Keratinocyte (primary cell): Measurements from ENCODE around the gene XRN2. TPM values are rescaled to one million over a fixed set of nuclear protein-coding genes. Genes with fewer than 3 reads are reported as not detected.

ENCODE experiments used
- DNase-seq: peaks from one replicate; pipeline ENCODE4 v3.0.0-alpha.2; 2011; ENCODE audit warnings: low read depth, missing footprints, low spot score
- FAIRE-seq: peaks from 2 replicates; lab custom pipeline; 2011; peaks lifted over from hg19 to GRCh38; lab: Jason Lieb, UNC
- H2AFZ ChIP-seq: 2 replicates; pipeline ENCODE4 v1.6.0; 2012; ENCODE audit warnings: low read length, control low read depth, inconsistent platforms; ENCODE audit not compliant: control insufficient read depth
- H3K27ac ChIP-seq: 2 replicates; pipeline ENCODE4 v1.5.1; 2011; ENCODE audit warnings: low read length; ENCODE audit not compliant: control insufficient read depth, insufficient read depth
- H3K27me3 ChIP-seq: 3 replicates; pipeline ENCODE4 v1.6.0; 2011; ENCODE audit warnings: low read length; ENCODE audit not compliant: control insufficient read depth, insufficient read depth; ENCODE audit errors: extremely low read depth
- H3K36me3 ChIP-seq, 2 experiments: 2 replicates in 1 of 2; 3 replicates in 1 of 2; pipeline ENCODE4 v1.5.1; 2011; ENCODE audit warnings: low read length in 2 of 2, mild to moderate bottlenecking in 1 of 2; ENCODE audit not compliant: control insufficient read depth in 2 of 2, insufficient read depth in 2 of 2; ENCODE audit errors: extremely low read depth in 1 of 2
- H3K4me1 ChIP-seq: 3 replicates; pipeline ENCODE4 v1.5.1; 2011; ENCODE audit warnings: low read length; ENCODE audit not compliant: control insufficient read depth, insufficient read depth; ENCODE audit errors: extremely low read depth
- H3K4me2 ChIP-seq: 3 replicates; pipeline ENCODE4 v1.6.0; 2011; ENCODE audit warnings: low read depth, low read length; ENCODE audit not compliant: control insufficient read depth, insufficient read depth; ENCODE audit errors: extremely low read depth
- H3K4me3 ChIP-seq, 3 experiments: fragments of 200-600 bp in 1 of 3; sonication (generic) in 1 of 3; 2 replicates in 2 of 3; 3 replicates in 1 of 3; pipeline ENCODE4 v1.5.1; 2011 to 2016; ENCODE audit warnings: low read length in 3 of 3, mild to moderate bottlenecking in 3 of 3, control low read depth in 2 of 3, inconsistent platforms in 1 of 3, low read depth in 1 of 3, mixed read lengths in 1 of 3, mixed run types in 1 of 3, moderate library complexity in 1 of 3; ENCODE audit not compliant: control insufficient read depth in 2 of 3, insufficient read depth in 2 of 3; ENCODE audit errors: extremely low read depth in 1 of 3
- H3K79me2 ChIP-seq: 2 replicates; pipeline ENCODE4 v1.6.0; 2012; ENCODE audit warnings: low read length; ENCODE audit not compliant: control insufficient read depth, insufficient read depth
- H3K9ac ChIP-seq: 3 replicates; pipeline ENCODE4 v1.6.0; 2011; ENCODE audit warnings: low read length; ENCODE audit not compliant: control insufficient read depth, insufficient read depth; ENCODE audit errors: extremely low read depth
- H3K9me1 ChIP-seq: 3 replicates; pipeline ENCODE4 v1.6.0; 2011; ENCODE audit warnings: low read length; ENCODE audit not compliant: control insufficient read depth, insufficient read depth; ENCODE audit errors: extremely low read depth
- H3K9me3 ChIP-seq: 2 replicates; pipeline ENCODE4 v1.5.1; 2012; ENCODE audit warnings: low read depth, low read length; ENCODE audit not compliant: control insufficient read depth
- H4K20me1 ChIP-seq: 3 replicates; pipeline ENCODE4 v1.6.0; 2011; ENCODE audit warnings: low read length; ENCODE audit not compliant: control insufficient read depth, insufficient read depth; ENCODE audit errors: extremely low read depth
- EZH2 ChIP-seq: IDR thresholded peaks from one replicate; pipeline ENCODE4 v1.6.1; 2012; ENCODE audit warnings: inconsistent platforms, mild to moderate bottlenecking, low read length, moderate library complexity
- dilution Hi-C: fragments of 300-500 bp; cut with MboI; formaldehyde crosslinking; loops from one replicate; pipeline ENCODE4 v1.7.0; 2020; ENCODE audit warnings: low sequenced_read_pairs; ENCODE audit not compliant: extremely low pct_ligation_motif_present
- polyA plus RNA-seq, 5 experiments: library from polyadenylated mRNA; depleted of rRNA in 3 of 5; stranded (reverse) in 3 of 5; stranded (forward) in 1 of 5; unstranded in 1 of 5; fragments of >200 nt; gene quantifications; 1 replicate in 1 of 5; 2 replicates in 3 of 5; 3 replicates in 1 of 5; pipeline versions ENCODE4 v1.2.1 to v1.2.3, GENCODE V29; 2011 to 2012; ENCODE audit warnings: missing spikeins in 2 of 5, low read depth in 1 of 5, low replicate concordance in 1 of 5
- TF ChIP-seq, protein P1 (sequence below), 3 experiments: IDR thresholded peaks in 1 of 3; conservative IDR thresholded peaks in 1 of 3; optimal IDR thresholded peaks in 1 of 3; 2 replicates in 2 of 3; 3 replicates in 1 of 3; pipeline versions ENCODE3 to v1.5.1; 2011; ENCODE audit warnings: low read length in 3 of 3, mild to moderate bottlenecking in 3 of 3, moderate library complexity in 2 of 3, control low read depth in 1 of 3, inconsistent platforms in 1 of 3; ENCODE audit not compliant: insufficient read depth in 2 of 3; ENCODE audit errors: extremely low read depth in 1 of 3

Gene XRN2
- polyA plus RNA-seq, 1 donor (not counting 4 experiments of a cell fraction or from before 2014, with no cell fraction given): 85.8 TPM

DNA sequence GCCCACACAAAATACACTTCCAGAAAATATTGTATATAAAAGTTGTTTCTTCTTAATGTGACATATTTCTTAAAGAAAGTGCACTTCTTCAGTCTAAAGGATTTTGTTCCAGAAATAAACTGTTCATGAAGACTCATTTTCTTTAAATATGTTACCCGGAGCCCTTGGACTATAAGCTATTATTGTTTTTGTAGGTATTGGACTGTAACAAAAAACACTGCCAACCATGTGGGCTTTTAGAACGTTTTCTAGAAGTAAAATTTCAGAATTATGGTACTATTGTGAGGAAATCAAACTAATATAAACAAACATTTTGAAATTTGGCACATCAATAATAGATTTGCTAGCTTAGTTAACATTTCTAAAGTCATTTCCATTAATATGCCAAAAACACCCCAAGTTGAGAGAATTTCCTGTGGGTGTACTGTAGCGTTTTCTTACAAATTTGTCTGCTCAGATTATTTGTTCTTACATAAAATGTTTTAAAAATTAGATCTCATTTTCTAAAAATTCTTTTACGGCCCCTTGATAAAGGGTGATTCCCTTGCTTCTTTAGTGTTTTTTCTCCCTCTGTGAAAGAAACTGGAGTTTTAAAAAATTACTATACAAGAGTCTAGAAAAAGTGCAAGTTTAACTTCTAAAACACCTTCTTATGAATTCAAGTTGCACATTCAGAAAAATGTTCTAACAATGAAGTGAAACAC lies 90.8 kb downstream of the XRN2 start:
- no peak for DNase-seq
- no peak overlapping the region for H3K27ac ChIP-seq
- no peaks in the 10 kb centered on the region for H3K79me2 ChIP-seq
- no peaks in the 10 kb centered on the region for H3K4me1 ChIP-seq
- H3K9me3 ChIP-seq: no peaks in the 10 kb centered on the region
- no peak for FAIRE-seq
- no peak overlapping the region for H3K4me3 ChIP-seq
- no peak overlapping the region for H2AFZ ChIP-seq
- H3K4me2 ChIP-seq: no peak overlapping the region
- dilution Hi-C loops: no loop called here
- no peak overlapping the region for H3K9ac ChIP-seq
- no peak for TF ChIP-seq EZH2
- TF ChIP-seq, protein P1, sequence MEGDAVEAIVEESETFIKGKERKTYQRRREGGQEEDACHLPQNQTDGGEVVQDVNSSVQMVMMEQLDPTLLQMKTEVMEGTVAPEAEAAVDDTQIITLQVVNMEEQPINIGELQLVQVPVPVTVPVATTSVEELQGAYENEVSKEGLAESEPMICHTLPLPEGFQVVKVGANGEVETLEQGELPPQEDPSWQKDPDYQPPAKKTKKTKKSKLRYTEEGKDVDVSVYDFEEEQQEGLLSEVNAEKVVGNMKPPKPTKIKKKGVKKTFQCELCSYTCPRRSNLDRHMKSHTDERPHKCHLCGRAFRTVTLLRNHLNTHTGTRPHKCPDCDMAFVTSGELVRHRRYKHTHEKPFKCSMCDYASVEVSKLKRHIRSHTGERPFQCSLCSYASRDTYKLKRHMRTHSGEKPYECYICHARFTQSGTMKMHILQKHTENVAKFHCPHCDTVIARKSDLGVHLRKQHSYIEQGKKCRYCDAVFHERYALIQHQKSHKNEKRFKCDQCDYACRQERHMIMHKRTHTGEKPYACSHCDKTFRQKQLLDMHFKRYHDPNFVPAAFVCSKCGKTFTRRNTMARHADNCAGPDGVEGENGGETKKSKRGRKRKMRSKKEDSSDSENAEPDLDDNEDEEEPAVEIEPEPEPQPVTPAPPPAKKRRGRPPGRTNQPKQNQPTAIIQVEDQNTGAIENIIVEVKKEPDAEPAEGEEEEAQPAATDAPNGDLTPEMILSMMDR (optimal IDR thresholded peaks at IDR 0.05 in 1 of 3, IDR thresholded peaks at IDR 0.05 in 1 of 3, conservative IDR thresholded peaks at IDR 0.05 in 1 of 3; ENCODE audit: extremely low read depth in 1 of 3, insufficient read depth in 2 of 3, low read length in 3 of 3): no peak
- H4K20me1 ChIP-seq: no peaks in the 10 kb centered on the region
- H3K27me3 ChIP-seq: peaks cover 70% of the 10 kb centered on the region
- H3K9me1 ChIP-seq: no peaks in the 10 kb centered on the region
- peaks cover 0 to 4% of the 10 kb centered on the region in 2 experiments for H3K36me3 ChIP-seq

DNA sequence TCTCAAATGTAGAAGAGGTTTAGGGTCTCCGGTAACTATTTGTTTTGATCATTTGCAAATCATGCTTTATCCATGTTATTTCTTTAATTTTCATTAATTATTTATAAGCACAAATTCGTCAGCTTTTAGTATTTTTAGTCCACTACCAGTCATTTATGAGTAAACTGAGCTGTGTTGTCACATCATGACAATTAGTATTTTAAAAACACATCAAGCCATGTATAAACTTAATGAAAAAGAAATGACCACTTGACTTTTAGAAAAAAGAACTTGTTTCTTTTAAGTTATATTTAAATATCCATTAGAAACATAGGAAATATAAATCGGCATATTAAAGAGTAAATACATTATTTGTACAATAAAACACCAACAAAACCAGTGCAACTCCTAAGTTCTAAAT lies 91.4 kb downstream of the XRN2 start:
- no peaks in the 10 kb centered on the region for H3K4me1 ChIP-seq
- no peak overlapping the region for H3K27ac ChIP-seq
- no peak overlapping the region for H3K9ac ChIP-seq
- H3K9me3 ChIP-seq: no peaks in the 10 kb centered on the region
- FAIRE-seq (no peak), DNase-seq (no peak)
- dilution Hi-C loops: no loop called here
- no peak overlapping the region for H3K4me2 ChIP-seq
- no peak overlapping the region for H3K4me3 ChIP-seq
- no peaks in the 10 kb centered on the region for H3K36me3 ChIP-seq
- H2AFZ ChIP-seq: no peak overlapping the region
- no peak for TF ChIP-seq EZH2
- TF ChIP-seq, protein P1 (optimal IDR thresholded peaks at IDR 0.05 in 1 of 3, IDR thresholded peaks at IDR 0.05 in 1 of 3, conservative IDR thresholded peaks at IDR 0.05 in 1 of 3; ENCODE audit: extremely low read depth in 1 of 3, insufficient read depth in 2 of 3, low read length in 3 of 3): no peak
- H3K27me3 ChIP-seq: peaks cover 73% of the 10 kb centered on the region
- no peaks in the 10 kb centered on the region for H3K79me2 ChIP-seq
- H4K20me1 ChIP-seq: no peaks in the 10 kb centered on the region
- H3K9me1 ChIP-seq: no peaks in the 10 kb centered on the region
